NCI-H2029 (cell line): ENCODE data around the gene GPC4.
"Not testable (repeated sequence)": the region's sequence is repeated elsewhere in the genome, so short reads cannot be mapped to it uniquely, and the experiment has no call there.

Experiments
- DNase-seq: peaks from one replicate; lab custom pipeline; 2025; lab: John Stamatoyannopoulos, UW

Gene GPC4

GRCh38 chrX:133365871-133366611 lies 49.2 kb downstream of the GPC4 start:
- no peak for DNase-seq

GRCh38 chrX:133364865-133365264 lies 50.4 kb downstream of the GPC4 start:
- DNase-seq = no peak

- no peak for DNase-seq
Observed at GRCh38 chrX:133364196-133364595, 51.1 kb downstream of the GPC4 start.

GRCh38 chrX:133362538-133362937 lies 52.8 kb downstream of the GPC4 start:
- DNase-seq = no peak

GRCh38 chrX:133359466-133359865 lies 55.8 kb downstream of the GPC4 start:
- DNase-seq = no peak

- no peak for DNase-seq
Observed at GRCh38 chrX:133353233-133353632, 62.1 kb downstream of the GPC4 start.

GRCh38 chrX:133350751-133351150 lies 64.5 kb downstream of the GPC4 start:
- no peak for DNase-seq

GRCh38 chrX:133346026-133346425 lies 69.3 kb downstream of the GPC4 start:
- DNase-seq = no peak

- no peak for DNase-seq
Observed at GRCh38 chrX:133339566-133339965, 75.7 kb downstream of the GPC4 start.

- no peak for DNase-seq
Observed at GRCh38 chrX:133337250-133337649, 78.0 kb downstream of the GPC4 start.

GRCh38 chrX:133335027-133335426 lies 80.3 kb downstream of the GPC4 start:
- DNase-seq = peak; percentile 17

- no peak for DNase-seq
Observed at GRCh38 chrX:133333154-133333750, 82.0 kb downstream of the GPC4 start.

GRCh38 chrX:133332737-133333136 lies 82.6 kb downstream of the GPC4 start:
- DNase-seq = no peak

GRCh38 chrX:133330956-133331355 lies 84.3 kb downstream of the GPC4 start:
- no peak for DNase-seq

- no peak for DNase-seq
Observed at GRCh38 chrX:133325422-133325821, 89.9 kb downstream of the GPC4 start.

GRCh38 chrX:133323431-133323830 lies 91.9 kb downstream of the GPC4 start:
- DNase-seq = no peak

- DNase-seq = not testable (repeated sequence)
Observed at GRCh38 chrX:133322269-133322668, 93.0 kb downstream of the GPC4 start.

- no peak for DNase-seq
Observed at GRCh38 chrX:133321451-133321850, 93.8 kb downstream of the GPC4 start.

GRCh38 chrX:133314281-133314680 lies 101.0 kb downstream of the GPC4 start:
- DNase-seq = no peak

GRCh38 chrX:133308499-133308897 lies 106.8 kb downstream of the GPC4 start:
- no peak for DNase-seq

GRCh38 chrX:133307637-133308498 lies 107.4 kb downstream of the GPC4 start:
- DNase-seq = no peak

- no peak for DNase-seq
Observed at GRCh38 chrX:133307094-133307493, 108.2 kb downstream of the GPC4 start.

- no peak for DNase-seq
Observed at GRCh38 chrX:133306316-133306715, 109.0 kb downstream of the GPC4 start.
